B cell (primary cell): ENCODE measurements around the gene IKBKE. TPM values are rescaled to one million over a fixed set of nuclear protein-coding genes. Genes with fewer than 3 reads are reported as not detected.
A peak's percentile ranks its signal among the peaks of the same experiment; 100 is the strongest.

Experiments
- ATAC-seq: fragments of 200-7000 bp; cut with Tn5 transposase; one replicate; pipeline ENCODE4 v1.10.0; 2021; ENCODE audit warnings: low read depth, mild to moderate bottlenecking, moderate number of reproducible peaks, moderate library complexity
- CTCF ChIA-PET: fragments of 350-600 bp; sonication (Branson Sonifier 250); formaldehyde crosslinking; loops from one replicate; lab custom pipeline; 2021; ENCODE audit warnings: antibody characterized with exemption, inconsistent platforms; lab: Charles Lee
- POLR2A ChIA-PET: fragments of 350-600 bp; sonication (Branson Sonifier 250); formaldehyde crosslinking; loops from one replicate; lab custom pipeline; 2021; ENCODE audit warnings: antibody characterized with exemption; lab: Charles Lee
- DNase-seq: peaks from one replicate; pipeline ENCODE4 v3.0.0; 2013
- H2AFZ ChIP-seq: 2 replicates; pipeline ENCODE4 v1.6.1; 2012; ENCODE audit warnings: mild to moderate bottlenecking, low read depth, low read length; ENCODE audit not compliant: insufficient read depth, poor library complexity, severe bottlenecking
- H3K27ac ChIP-seq, 2 donors: 1 replicate in 1 of 2; 2 replicates in 1 of 2; pipeline ENCODE4 v1.5.1; 2012 to 2013; ENCODE audit warnings: low read length in 2 of 2, mild to moderate bottlenecking in 2 of 2, moderate library complexity in 1 of 2
- H3K27me3 ChIP-seq, 4 experiments: fragments of 200-600 bp in 1 of 4; sonication (generic) in 1 of 4; replicated peaks in 1 of 4; 1 replicate in 2 of 4; 2 replicates in 2 of 4; pipeline versions ENCODE4 v1.6.1 to v1.7.0; 2013 to 2016; ENCODE audit warnings: low read length in 3 of 4, mild to moderate bottlenecking in 2 of 4, mixed read lengths in 1 of 4, moderate library complexity in 1 of 4; ENCODE audit not compliant: insufficient read depth in 4 of 4, control insufficient read depth in 3 of 4; ENCODE audit errors: control extremely low read depth in 1 of 4
- H3K36me3 ChIP-seq, 2 experiments: replicated peaks in 1 of 2; 1 replicate in 1 of 2; 2 replicates in 1 of 2; pipeline versions ENCODE4 v1.6.1 to v1.7.1; 2013; ENCODE audit warnings: low read length in 1 of 2; ENCODE audit not compliant: insufficient read depth in 2 of 2, control insufficient read depth in 1 of 2; ENCODE audit errors: control extremely low read depth in 1 of 2, extremely low read depth in 1 of 2
- H3K4me1 ChIP-seq, 2 donors: fragments of 200-600 bp in 1 of 2; sonication (generic) in 1 of 2; 1 replicate in 1 of 2; 2 replicates in 1 of 2; pipeline versions ENCODE4 v1.5.1 to v1.6.1; 2013 to 2017; ENCODE audit warnings: low read length in 2 of 2; ENCODE audit not compliant: control insufficient read depth in 2 of 2, insufficient read depth in 2 of 2
- H3K4me2 ChIP-seq: replicated peaks from 2 replicates; pipeline ENCODE3; 2012; ENCODE audit warnings: mild to moderate bottlenecking, low read depth, low read length; ENCODE audit not compliant: poor library complexity, severe bottlenecking
- H3K4me3 ChIP-seq, 5 experiments: fragments of 200-600 bp in 1 of 5; sonication (generic) in 1 of 5; 1 replicate in 3 of 5; 2 replicates in 2 of 5; pipeline versions ENCODE4 v1.5.1 to v1.7.0; 2011 to 2016; ENCODE audit warnings: low read length in 4 of 5, mild to moderate bottlenecking in 4 of 5, low read depth in 2 of 5, control low read depth in 1 of 5, moderate library complexity in 1 of 5; ENCODE audit not compliant: insufficient read depth in 1 of 5; ENCODE audit errors: control extremely low read depth in 1 of 5, extremely low read depth in 1 of 5
- H3K79me2 ChIP-seq: fragments of 200-600 bp; sonication (generic); one replicate; pipeline ENCODE4 v1.6.0; 2016; ENCODE audit warnings: low read length; ENCODE audit not compliant: control insufficient read depth, insufficient read depth
- H3K9ac ChIP-seq: fragments of 200-600 bp; sonication (generic); 2 replicates; pipeline ENCODE4 v1.6.1; 2017; ENCODE audit warnings: mild to moderate bottlenecking, low read length, moderate library complexity
- H3K9me3 ChIP-seq, 3 donors: one replicate each; pipeline versions ENCODE4 v1.6.1 to v1.7.1; 2013; ENCODE audit warnings: low read length in 2 of 3; ENCODE audit not compliant: control insufficient read depth in 2 of 3, insufficient read depth in 1 of 3; ENCODE audit errors: control extremely low read depth in 1 of 3
- H4K20me1 ChIP-seq: 2 replicates; pipeline ENCODE4 v1.6.0; 2012; ENCODE audit warnings: mild to moderate bottlenecking, low read length; ENCODE audit not compliant: insufficient read depth, control insufficient read depth, poor library complexity, severe bottlenecking
- H3K27ac Mint-ChIP-seq: one replicate; pipeline ENCODE4 v1.8.0; 2021; ENCODE audit warnings: mixed read lengths
- H3K27me3 Mint-ChIP-seq: one replicate; pipeline ENCODE4 v1.8.0; 2021; ENCODE audit warnings: mixed read lengths
- H3K4me1 Mint-ChIP-seq: one replicate; pipeline ENCODE4 v1.8.0; 2021; ENCODE audit warnings: mixed read lengths
- H3K4me3 Mint-ChIP-seq: one replicate; pipeline ENCODE4 v1.8.0; 2021; ENCODE audit warnings: mixed read lengths
- H3K9me3 Mint-ChIP-seq: one replicate; pipeline ENCODE4 v1.8.0; 2022; ENCODE audit warnings: mixed read lengths; ENCODE audit not compliant: insufficient read depth
- EZH2 ChIP-seq: IDR thresholded peaks from 2 replicates; pipeline ENCODE4 v1.6.1; 2012; ENCODE audit warnings: borderline replicate concordance, low read depth, mild to moderate bottlenecking, moderate library complexity, low read length; ENCODE audit not compliant: insufficient read depth, poor library complexity, severe bottlenecking
- WGBS: methylation state at CpG from one replicate; pipeline ENCODE4 v1.1.5; 2013; ENCODE audit warnings: missing lambda C conversion rate; ENCODE audit not compliant: insufficient coverage; 5-methylcytosine and 5-hydroxymethylcytosine counted together
- intact Hi-C: fragments of 100-400 bp; cut with micrococcal nuclease; formaldehyde crosslinking; loops from one replicate; pipeline ENCODE4 v1.10.0; 2022
- polyA plus RNA-seq: library from polyadenylated mRNA; depleted of rRNA; stranded (reverse); fragments of >200 nt; gene quantifications from 2 replicates; pipeline ENCODE4 v1.2.3, GENCODE V29; 2012
- total RNA-seq, 2 donors: library from RNA; stranded (reverse); fragments of 120-200 nt in 1 of 2; gene quantifications; 1 replicate in 1 of 2; 2 replicates in 1 of 2; pipeline versions ENCODE4 v1.2.3 to v1.2.4, GENCODE V29; 2013 to 2022
- TF ChIP-seq, protein P1 (sequence below): fragments of 200-600 bp; IDR thresholded peaks from one replicate; pipeline ENCODE4 v1.8.0; 2022; ENCODE audit warnings: antibody characterized with exemption, mild to moderate bottlenecking

Gene IKBKE
- total and polyA plus RNA-seq, 2 donors (not counting 1 experiment from before 2014, with no cell fraction given) = 40.8 to 55.4 TPM

DNA sequence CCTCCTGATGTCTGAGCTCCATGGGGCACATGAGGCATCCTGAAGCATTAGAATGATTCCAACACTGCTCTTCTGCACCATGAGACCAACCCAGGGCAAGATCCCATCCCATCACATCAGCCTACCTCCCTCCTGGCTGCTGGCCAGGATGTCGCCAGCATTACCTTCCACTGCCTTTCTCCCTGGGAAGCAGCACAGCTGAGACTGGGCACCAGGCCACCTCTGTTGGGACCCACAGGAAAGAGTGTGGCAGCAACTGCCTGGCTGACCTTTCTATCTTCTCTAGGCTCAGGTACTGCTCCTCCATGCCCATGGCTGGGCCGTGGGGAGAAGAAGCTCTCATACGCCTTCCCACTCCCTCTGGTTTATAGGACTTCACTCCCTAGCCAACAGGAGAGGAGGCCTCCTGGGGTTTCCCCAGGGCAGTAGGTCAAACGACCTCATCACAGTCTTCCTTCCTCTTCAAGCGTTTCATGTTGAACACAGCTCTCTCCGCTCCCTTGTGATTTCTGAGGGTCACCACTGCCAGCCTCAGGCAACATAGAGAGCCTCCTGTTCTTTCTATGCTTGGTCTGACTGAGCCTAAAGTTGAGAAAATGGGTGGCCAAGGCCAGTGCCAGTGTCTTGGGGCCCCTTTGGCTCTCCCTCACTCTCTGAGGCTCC lies 26.0 kb downstream of the IKBKE start:
- Histone ChIP-seq H3K9me3 (no peaks in the 10 kb centered on the region), H2AFZ (no peak overlapping the region), H3K27me3 (no peaks in the 10 kb centered on the region), H3K27ac (peak overlapping the region; percentile 28 to 67), H4K20me1 (peaks cover 13% of the 10 kb centered on the region), H3K36me3 (peaks cover 0 to 32% of the 10 kb centered on the region in 2 experiments), H3K79me2 (no peaks in the 10 kb centered on the region), H3K4me3 (peak overlapping the region in 1 of 5 experiments; percentile 3), H3K9ac (no peak overlapping the region), H3K4me1 (peaks cover 32 to 37% of the 10 kb centered on the region in 2 donors), H3K4me2 (peak overlapping the region; percentile 43)
- Mint-ChIP-seq H3K4me1 (peaks cover 43% of the 10 kb centered on the region), H3K9me3 (no peaks in the 10 kb centered on the region), H3K27ac (peak overlapping the region; percentile 83), H3K4me3 (peak overlapping the region; percentile 68), H3K27me3 (no peaks in the 10 kb centered on the region)
- CTCF ChIA-PET = interaction anchor here (0.8 to 4.7 kb wide), 15 partner anchors 11 to 486 kb away, joined by 3 to 32 read pairs (median 4); partner anchors contain the start of gene RASSF5
- intact Hi-C loops = loop anchor here (5.0 to 10.0 kb wide), 2 partner anchors 66 to 489 kb away; no protein-coding TSS in a partner anchor
- TF ChIP-seq, protein P1, sequence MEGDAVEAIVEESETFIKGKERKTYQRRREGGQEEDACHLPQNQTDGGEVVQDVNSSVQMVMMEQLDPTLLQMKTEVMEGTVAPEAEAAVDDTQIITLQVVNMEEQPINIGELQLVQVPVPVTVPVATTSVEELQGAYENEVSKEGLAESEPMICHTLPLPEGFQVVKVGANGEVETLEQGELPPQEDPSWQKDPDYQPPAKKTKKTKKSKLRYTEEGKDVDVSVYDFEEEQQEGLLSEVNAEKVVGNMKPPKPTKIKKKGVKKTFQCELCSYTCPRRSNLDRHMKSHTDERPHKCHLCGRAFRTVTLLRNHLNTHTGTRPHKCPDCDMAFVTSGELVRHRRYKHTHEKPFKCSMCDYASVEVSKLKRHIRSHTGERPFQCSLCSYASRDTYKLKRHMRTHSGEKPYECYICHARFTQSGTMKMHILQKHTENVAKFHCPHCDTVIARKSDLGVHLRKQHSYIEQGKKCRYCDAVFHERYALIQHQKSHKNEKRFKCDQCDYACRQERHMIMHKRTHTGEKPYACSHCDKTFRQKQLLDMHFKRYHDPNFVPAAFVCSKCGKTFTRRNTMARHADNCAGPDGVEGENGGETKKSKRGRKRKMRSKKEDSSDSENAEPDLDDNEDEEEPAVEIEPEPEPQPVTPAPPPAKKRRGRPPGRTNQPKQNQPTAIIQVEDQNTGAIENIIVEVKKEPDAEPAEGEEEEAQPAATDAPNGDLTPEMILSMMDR = no peak
- TF ChIP-seq EZH2 = no peak
- ATAC-seq = peak; percentile 44
- POLR2A ChIA-PET = interaction anchor here (1.1 kb wide), 1 partner anchor 11 kb away, joined by 4 read pairs; the partner anchor contains the start of gene RASSF5
- WGBS = 57% methylated on average over 4 of the region's 6 CpGs
- peak; percentile 46 for DNase-seq

DNA sequence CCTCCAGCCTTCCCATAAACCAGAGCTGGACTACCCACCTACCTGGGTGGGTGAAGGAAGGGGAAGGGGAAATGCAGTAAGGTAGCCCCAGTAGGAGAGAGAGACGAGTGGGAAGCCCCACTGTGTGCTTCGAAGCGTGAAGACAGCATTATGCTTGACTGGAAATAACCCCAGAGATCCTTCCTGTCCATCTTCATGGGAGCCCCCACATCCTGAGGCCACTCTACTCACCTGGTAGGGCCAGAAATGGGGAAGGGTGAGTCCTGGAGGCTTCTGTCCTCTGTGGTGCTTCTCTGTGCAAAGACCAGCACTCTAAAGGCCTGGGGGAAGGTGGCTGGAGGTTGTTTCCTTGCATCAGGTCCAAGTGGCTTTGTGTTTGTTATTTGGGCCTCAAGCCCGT lies 27.1 kb downstream of the IKBKE start:
- DNase-seq (peak; percentile 66), ATAC-seq (peak; percentile 33)
- Histone ChIP-seq H3K4me2 (peak overlapping the region; percentile 43), H4K20me1 (peaks cover 13% of the 10 kb centered on the region), H2AFZ (no peak overlapping the region), H3K4me1 (peaks cover 32 to 37% of the 10 kb centered on the region in 2 donors), H3K4me3 (no peak overlapping the region), H3K9me3 (no peaks in the 10 kb centered on the region), H3K79me2 (no peaks in the 10 kb centered on the region), H3K9ac (no peak overlapping the region), H3K27ac (peak overlapping the region; percentile 28 to 67), H3K36me3 (peaks cover 0 to 22% of the 10 kb centered on the region in 2 experiments), H3K27me3 (no peaks in the 10 kb centered on the region)
- peaks cover 43% of the 10 kb centered on the region for H3K4me1 Mint-ChIP-seq
- H3K4me3 Mint-ChIP-seq = peak overlapping the region; percentile 68
- intact Hi-C loops = loop anchor here (5.0 to 10.0 kb wide), 2 partner anchors 65 to 487 kb away; no protein-coding TSS in a partner anchor
- CTCF ChIA-PET = interaction anchor here (0.6 to 4.7 kb wide), 5 partner anchors 18 to 944 kb away, joined by 3 to 32 read pairs (median 6); no protein-coding TSS in a partner anchor
- H3K9me3 Mint-ChIP-seq = no peaks in the 10 kb centered on the region
- TF ChIP-seq, protein P1 = no peak
- no peak for TF ChIP-seq EZH2
- POLR2A ChIA-PET = no interaction called here
- H3K27ac Mint-ChIP-seq = peak overlapping the region; percentile 15
- 89% methylated on average over 1 of the region's 4 CpGs for WGBS
- H3K27me3 Mint-ChIP-seq = no peaks in the 10 kb centered on the region
